Right cardiac atrium (tissue), 5 donors: ENCODE data around the gene VPS25. TPM values are rescaled to one million over a fixed set of nuclear protein-coding genes. Genes with fewer than 3 reads are reported as not detected.
A peak's percentile ranks its signal among the peaks of the same experiment; 100 is the strongest.
"Not testable (repeated sequence)": the region's sequence is repeated elsewhere in the genome, so short reads cannot be mapped to it uniquely, and the experiment has no call there.

Source experiments
- ATAC-seq, 2 donors: fragments of 200-7000 bp; cut with Tn5 transposase; one replicate each; pipeline versions ENCODE4 v1.8.0 to v1.9.1; 2020; ENCODE audit warnings: moderate library complexity in 2 of 2, mild to moderate bottlenecking in 1 of 2
- DNase-seq, 3 donors: peaks; one replicate each; pipeline ENCODE4 v3.0.0-alpha.2; 2020
- H3K27ac ChIP-seq: one replicate; pipeline ENCODE4 v1.5.1; 2013; ENCODE audit warnings: mild to moderate bottlenecking, low read length, control low read depth, moderate library complexity
- H3K27me3 ChIP-seq: one replicate; pipeline ENCODE4 v1.6.1; 2013; ENCODE audit not compliant: control insufficient read depth, insufficient read depth
- H3K4me1 ChIP-seq: one replicate; pipeline ENCODE4 v1.6.1; 2013; ENCODE audit warnings: low read length; ENCODE audit not compliant: control insufficient read depth, insufficient read depth
- H3K4me3 ChIP-seq: one replicate; pipeline ENCODE4 v1.5.1; 2013; ENCODE audit warnings: low read length, control low read depth
- H3K9me3 ChIP-seq: one replicate; pipeline ENCODE4 v1.6.1; 2013; ENCODE audit warnings: low read length; ENCODE audit not compliant: control insufficient read depth
- WGBS: extraction: QIAGEN DNeasy Blood & Tissue Kit; methylation state at CpG from one replicate; pipeline ENCODE4 v1.1.7; 2013; 5-methylcytosine and 5-hydroxymethylcytosine counted together
- intact Hi-C, 4 donors: fragments of 100-400 bp; cut with DNase I; formaldehyde crosslinking; loops; one replicate each; pipeline versions ENCODE4 v1.11.0 to v1.14.0; 2022 to 2023
- polyA plus RNA-seq: library from polyadenylated mRNA; stranded (reverse); fragments of 200-250 nt; gene quantifications from one replicate; pipeline ENCODE4 v1.2.3, GENCODE V29; 2013
- total RNA-seq, 4 donors: library from RNA; stranded (reverse); fragmentation: NEBNext Ultra II Directional; extraction: Animal tissue kit (Norgen Biotek cat#: 25700); gene quantifications; one replicate each; pipeline ENCODE4 v1.2.1, GENCODE V29; 2021
- donor health status: healthy with polysubstance abuse.
- donor health status: DM: no; HTN: yes; CAD: no.
- donor health status: DM: no; HTN: no; CAD: no.
- donor health status: DM: no; HTN: yes; CAD: no; lungs with severe emphysema.
- donor health status: DM: yes; HTN: yes; CAD: no.

The VPS25 gene
- total and polyA plus RNA-seq, 5 donors = 32.0 to 42.7 (median 33.8) TPM

DNA sequence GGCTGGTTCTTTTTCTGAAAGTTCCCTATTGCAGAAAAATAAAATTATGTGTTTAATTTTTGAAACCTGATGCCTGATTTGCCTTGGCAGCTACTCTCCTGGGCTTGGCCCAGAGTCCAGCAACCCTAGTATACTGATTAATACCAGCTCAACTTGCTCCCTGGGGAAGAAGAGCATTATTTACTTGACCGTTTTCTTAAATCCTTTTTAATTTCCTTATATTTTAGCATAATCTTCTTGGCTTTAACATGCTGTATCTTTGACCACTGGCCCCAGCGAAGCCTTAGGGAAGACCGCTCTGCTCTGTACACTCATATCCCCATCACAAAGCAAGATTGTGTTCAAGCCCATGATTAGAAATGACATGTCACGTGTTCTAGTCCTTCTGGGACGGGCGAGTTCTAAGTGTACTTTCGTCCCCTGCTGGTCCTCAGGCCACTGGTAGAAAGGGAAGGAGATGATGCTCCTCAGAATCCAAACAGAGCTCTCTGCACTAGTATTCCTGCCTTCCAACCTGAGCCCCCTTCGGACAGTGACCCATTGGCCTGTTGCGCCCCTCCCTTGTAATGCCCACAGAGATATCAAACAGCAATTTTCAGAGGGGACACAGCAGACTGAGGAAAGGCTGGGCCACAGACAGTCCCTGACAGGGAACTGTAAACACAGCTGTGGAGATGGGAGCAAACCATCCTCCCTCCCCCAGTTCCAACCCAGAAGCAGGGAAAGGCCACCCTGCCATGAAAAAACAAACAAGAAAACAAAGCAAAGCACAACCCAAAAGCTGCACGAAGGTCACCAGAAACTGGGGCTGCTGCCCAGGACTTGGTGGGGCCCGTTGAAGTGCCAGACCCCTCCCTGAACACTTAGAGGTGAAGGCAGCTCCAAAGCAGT is 24.1 kb upstream of the VPS25 start:
- Histone ChIP-seq H3K4me3 (no peak overlapping the region), H3K4me1 (peaks cover 7% of the 10 kb centered on the region), H3K9me3 (no peaks in the 10 kb centered on the region), H3K27ac (peak overlapping the region; percentile 65), H3K27me3 (no peaks in the 10 kb centered on the region)
- 48% methylated on average over 11 of the region's 11 CpGs for WGBS
- DNase-seq = peak; percentile 17 to 85 (median 62)
- ATAC-seq = peak in 1 of 2 donors; percentile 53
- intact Hi-C loops = no loop called here

DNA sequence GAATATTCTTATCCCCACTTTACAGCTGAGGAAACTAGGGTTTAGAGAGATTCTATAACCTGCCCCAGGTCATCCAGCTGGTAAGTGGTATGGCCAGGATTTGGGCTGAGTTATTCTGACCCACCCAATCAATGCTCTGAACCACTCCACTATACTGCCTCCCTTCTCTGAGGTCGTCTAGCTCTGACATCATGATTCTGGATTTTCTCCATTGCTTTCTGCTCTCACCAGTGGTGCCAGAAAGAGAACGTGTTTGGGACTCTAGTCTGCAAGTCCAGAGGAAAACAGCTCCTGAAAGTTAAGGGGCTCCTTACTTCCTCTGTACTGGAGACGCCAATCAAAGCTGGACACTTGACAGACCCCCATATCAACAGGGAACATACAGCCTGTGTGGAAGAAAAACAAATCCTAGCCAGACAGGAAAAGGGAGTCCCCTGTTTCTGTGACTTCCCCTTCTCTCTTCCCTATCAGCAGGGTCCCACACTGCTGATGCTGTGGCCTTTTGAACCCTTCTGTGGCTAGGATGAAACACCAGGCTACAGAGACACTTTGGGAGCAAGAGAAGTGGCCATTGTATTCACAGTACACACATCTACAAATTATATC is 22.4 kb upstream of the VPS25 start:
- Histone ChIP-seq H3K4me1 (peaks cover 7% of the 10 kb centered on the region), H3K27me3 (no peaks in the 10 kb centered on the region), H3K4me3 (no peak overlapping the region), H3K27ac (peak overlapping the region; percentile 98), H3K9me3 (no peaks in the 10 kb centered on the region)
- ATAC-seq (peak; percentile 64 to 85), DNase-seq (no peak)
- intact Hi-C loops = no loop called here
- 20% methylated on average over 3 of the region's 3 CpGs for WGBS

DNA sequence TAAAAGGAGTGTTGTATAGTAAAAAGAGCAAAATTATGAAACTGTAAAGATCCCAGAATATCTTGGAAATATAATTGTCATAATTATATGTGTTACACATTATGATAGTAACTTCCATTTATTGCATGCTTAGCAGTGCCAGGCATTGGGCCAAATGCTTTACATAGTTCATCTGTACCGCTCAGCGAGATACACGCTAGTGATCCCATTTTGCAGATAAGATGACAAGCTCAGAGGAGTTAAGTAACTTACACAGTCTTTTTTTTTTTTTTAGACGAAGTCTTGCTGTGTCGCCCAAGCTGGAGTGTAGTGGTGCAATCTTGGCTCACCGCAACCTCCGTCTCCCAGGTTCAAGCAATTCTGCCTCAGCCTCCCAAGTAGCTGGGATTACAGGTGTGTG is 21.6 kb upstream of the VPS25 start:
- ATAC-seq (no peak), DNase-seq (no peak)
- Histone ChIP-seq H3K9me3 (no peaks in the 10 kb centered on the region), H3K4me3 (no peak overlapping the region), H3K27ac (no peak overlapping the region), H3K27me3 (no peaks in the 10 kb centered on the region), H3K4me1 (peaks cover 7% of the 10 kb centered on the region)
- intact Hi-C loops = no loop called here
- WGBS = 44% methylated on average over 7 of the region's 7 CpGs

DNA sequence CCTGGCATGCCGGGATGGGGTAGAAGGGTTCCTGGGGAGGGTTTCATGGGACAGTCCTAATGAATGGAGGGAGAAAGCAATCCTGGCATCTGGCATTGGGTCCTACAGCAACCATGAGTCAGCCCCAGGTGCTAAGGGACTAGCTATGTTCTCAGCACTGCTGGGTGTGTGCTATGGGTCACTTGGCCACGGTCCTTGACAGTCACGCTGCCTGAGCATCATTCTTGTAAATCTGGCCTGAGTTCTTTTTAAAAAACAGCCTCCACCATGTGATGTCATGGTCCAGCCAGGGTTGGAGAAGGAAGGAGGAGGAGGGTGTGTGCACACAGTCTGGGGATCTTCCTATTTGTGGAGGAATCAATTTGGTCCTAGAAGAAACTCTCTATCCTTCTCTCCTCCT is 18.5 kb upstream of the VPS25 start:
- DNase-seq (peak; percentile 80 to 87 (median 82)), ATAC-seq (peak; percentile 73 to 80)
- H3K27ac ChIP-seq = no peak overlapping the region
- H3K27me3 ChIP-seq = no peaks in the 10 kb centered on the region
- intact Hi-C loops = no loop called here
- no peak overlapping the region for H3K4me3 ChIP-seq
- 48% methylated on average over 3 of the region's 3 CpGs for WGBS
- no peaks in the 10 kb centered on the region for H3K9me3 ChIP-seq
- H3K4me1 ChIP-seq = peaks cover 5% of the 10 kb centered on the region

DNA sequence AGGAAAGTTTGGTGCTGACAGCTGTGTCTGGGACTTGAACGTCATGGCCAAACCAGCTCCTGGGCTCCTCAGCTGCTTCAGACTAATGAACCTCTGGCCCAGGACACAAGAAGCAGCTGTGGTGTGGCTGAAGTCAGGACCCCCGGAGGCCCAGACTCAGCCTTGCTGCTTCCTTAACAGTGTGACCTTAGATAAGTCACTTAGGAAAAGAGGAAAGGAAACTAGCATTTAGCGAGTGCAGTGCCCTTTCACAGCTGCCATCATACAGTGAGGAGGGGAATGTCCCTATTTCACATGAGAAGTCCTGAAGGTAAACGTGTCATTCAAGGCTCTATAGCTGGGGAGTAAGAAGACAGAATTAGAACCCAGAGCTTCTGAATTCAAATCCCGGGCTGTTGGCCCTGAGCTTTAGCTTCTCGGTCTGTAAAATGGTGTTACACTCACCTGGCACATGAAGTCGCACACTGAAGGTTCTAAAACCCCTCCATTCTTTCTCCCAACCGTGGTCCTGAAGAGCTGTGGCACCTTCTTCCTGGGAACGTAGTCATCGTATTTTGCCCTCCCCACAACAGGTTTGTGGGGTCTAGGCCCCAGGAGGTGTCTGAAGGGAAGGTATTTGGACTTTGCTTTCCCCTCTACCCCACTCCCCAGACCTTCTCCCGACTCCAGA is 13.1 kb upstream of the VPS25 start:
- intact Hi-C loops = loop anchor here (5.0 to 10.0 kb wide), 3 partner anchors 38 to 175 kb away; no protein-coding TSS in a partner anchor

DNA sequence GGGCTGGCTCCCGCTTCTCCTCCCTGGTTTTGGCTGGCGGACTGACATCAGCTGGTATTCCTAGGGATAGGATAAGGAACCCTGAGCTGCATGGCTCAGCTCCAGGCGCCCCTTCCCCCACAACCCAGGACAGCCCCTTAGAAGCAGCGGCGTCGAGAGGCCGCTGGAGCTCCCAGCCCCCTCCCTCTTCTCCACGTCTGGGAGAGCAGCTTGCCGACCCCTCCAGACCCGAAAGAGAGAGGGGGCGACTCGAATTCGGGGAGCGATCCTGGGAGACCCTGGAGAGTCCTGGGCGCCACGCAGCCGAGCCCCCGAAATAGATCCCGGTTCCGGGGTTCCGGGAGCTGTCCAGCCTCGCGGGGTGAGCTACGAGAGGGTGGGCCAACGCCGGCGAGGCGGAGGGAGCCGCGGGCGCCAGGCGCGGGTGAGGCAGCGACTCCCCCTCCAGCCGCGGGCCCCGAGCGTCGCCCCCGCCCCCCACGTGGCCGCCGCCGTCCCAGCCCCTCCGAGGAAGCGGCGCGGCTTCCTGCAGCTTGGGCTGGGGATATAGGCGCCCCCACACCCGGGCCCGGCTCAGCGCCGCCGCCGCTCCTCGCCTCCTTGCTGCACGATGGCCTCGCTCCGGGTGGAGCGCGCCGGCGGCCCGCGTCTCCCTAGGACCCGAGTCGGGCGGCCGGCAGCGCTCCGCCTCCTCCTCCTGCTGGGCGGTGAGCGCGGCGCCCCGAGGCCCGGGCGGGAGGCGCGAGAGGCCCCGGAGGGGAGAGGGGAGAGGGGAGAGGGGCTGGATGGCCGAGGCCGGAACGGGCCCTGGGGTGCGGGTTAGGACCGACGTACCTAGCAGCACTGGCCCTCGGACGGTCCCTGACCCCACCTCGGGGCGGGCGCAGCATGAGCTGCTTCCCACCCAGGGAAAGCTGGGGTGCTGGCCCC is 12.3 kb upstream of the VPS25 start, which contains the start of gene RAMP2:
Gene RAMP2, plus strand, starts transcription at position 576 of the 930 bp plus-strand sequence. Its CDS starts 35 bp downstream, at position 611.
- DNase-seq (peak; percentile 50 to 83 (median 82)), ATAC-seq (peak; percentile 62 to 69)
- Histone ChIP-seq H3K4me1 (peaks cover 2% of the 10 kb centered on the region), H3K27me3 (no peaks in the 10 kb centered on the region), H3K27ac (peak within 1 kb of the TSS; percentile 31), H3K4me3 (peak within 1 kb of the TSS; percentile 58), H3K9me3 (no peaks in the 10 kb centered on the region)
- intact Hi-C loops = loop anchor here (5.0 to 10.0 kb wide), 3 partner anchors 39 to 176 kb away; no protein-coding TSS in a partner anchor
- WGBS = 2% methylated on average over 86 of the region's 92 CpGs

More for the DNA sequence above, 13.1 kb upstream of the VPS25 start:
- H3K9me3 ChIP-seq = no peaks in the 10 kb centered on the region
- no peak for ATAC-seq
- H3K27me3 ChIP-seq = no peaks in the 10 kb centered on the region
- no peak for DNase-seq
- 39% methylated on average over 11 of the region's 11 CpGs for WGBS
- H3K27ac ChIP-seq = peak overlapping the region; percentile 32
- H3K4me1 ChIP-seq = peaks cover 2% of the 10 kb centered on the region
- peak overlapping the region; percentile 58 for H3K4me3 ChIP-seq

DNA sequence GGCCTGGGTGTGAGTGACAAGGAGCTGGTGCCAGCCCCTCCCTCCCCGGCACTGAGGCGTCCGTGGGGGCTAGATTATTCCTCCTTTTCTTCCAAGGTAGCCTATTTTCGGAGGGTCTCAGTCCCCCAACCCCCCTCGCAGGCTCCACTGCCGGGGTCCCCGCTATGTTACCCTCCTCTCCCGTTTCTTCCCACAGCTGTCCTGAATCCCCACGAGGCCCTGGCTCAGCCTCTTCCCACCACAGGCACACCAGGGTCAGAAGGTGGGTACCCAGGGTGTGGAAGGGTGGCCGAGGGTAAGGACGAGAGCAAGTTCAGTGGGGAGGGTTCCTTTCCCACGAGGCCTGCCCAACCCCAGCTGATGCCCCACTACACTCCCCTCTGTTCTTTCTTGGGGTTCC is 11.6 kb upstream of the VPS25 start:
- intact Hi-C loops = loop anchor here (5.0 to 10.0 kb wide), 3 partner anchors 39 to 177 kb away; no protein-coding TSS in a partner anchor
- H3K4me3 ChIP-seq = peak overlapping the region; percentile 58
- no peak for DNase-seq

DNA sequence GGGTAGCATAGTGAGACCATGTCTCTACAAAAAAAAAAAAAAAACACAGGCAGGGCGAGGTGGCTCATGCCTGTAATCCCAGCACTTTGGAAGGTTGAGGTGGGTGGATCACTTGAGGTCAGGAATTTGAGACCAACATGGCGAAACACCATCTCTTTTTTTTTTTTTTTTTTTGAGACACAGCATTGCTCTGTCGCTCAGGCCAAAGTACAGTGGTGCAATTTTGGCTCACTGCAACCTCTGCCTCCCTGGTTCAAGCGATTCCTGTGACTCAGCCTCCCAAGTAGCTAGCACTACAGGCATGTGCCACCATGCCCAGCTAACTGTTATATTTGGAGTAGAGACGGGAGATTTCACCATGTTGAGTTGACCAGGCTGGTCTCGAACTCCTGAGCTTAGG is 7.1 kb upstream of the VPS25 start:
- Histone ChIP-seq H3K4me1 (no peaks in the 10 kb centered on the region), H3K27ac (no peak overlapping the region), H3K27me3 (no peaks in the 10 kb centered on the region), H3K4me3 (no peak overlapping the region), H3K9me3 (no peaks in the 10 kb centered on the region)
- DNase-seq (no peak), ATAC-seq (no peak)
- intact Hi-C loops = loop anchor here in 2 of 4 donors (10.0 kb wide), 2 partner anchors 51 to 181 kb away; no protein-coding TSS in a partner anchor
- WGBS = 80% methylated on average over 6 of the region's 6 CpGs

More for the DNA sequence above, 11.6 kb upstream of the VPS25 start:
- no peak for ATAC-seq
- no peaks in the 10 kb centered on the region for H3K27me3 ChIP-seq
- WGBS = 33% methylated on average over 12 of the region's 12 CpGs
- H3K27ac ChIP-seq = peak overlapping the region; percentile 31
- H3K9me3 ChIP-seq = no peaks in the 10 kb centered on the region
- H3K4me1 ChIP-seq = peaks cover 2% of the 10 kb centered on the region

DNA sequence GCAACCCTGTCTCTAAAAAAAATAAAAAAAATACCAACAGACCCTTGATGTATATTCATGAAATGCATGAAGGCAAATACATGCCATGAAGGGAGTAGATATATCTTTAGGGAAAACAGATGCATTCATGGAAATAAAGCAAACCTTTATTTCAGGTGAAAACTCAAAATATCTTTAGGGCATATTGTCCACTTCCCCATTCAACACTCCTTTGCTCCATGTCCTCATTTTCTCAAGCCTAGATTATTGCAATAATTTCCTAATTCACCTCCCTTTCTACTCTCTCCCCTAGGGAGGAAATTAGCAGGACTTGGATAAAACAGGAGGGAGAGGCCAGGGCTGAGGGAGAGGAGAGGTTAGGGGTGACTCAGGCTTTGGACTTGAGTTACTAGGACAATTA is 5.7 kb upstream of the VPS25 start:
- ATAC-seq = no peak
- H3K27me3 ChIP-seq = no peaks in the 10 kb centered on the region
- H3K27ac ChIP-seq = no peak overlapping the region
- intact Hi-C loops = loop anchor here in 2 of 4 donors (10.0 kb wide), 2 partner anchors 53 to 183 kb away; no protein-coding TSS in a partner anchor
- H3K4me3 ChIP-seq = no peak overlapping the region
- DNase-seq = no peak
- H3K9me3 ChIP-seq = no peaks in the 10 kb centered on the region
- H3K4me1 ChIP-seq = no peaks in the 10 kb centered on the region

DNA sequence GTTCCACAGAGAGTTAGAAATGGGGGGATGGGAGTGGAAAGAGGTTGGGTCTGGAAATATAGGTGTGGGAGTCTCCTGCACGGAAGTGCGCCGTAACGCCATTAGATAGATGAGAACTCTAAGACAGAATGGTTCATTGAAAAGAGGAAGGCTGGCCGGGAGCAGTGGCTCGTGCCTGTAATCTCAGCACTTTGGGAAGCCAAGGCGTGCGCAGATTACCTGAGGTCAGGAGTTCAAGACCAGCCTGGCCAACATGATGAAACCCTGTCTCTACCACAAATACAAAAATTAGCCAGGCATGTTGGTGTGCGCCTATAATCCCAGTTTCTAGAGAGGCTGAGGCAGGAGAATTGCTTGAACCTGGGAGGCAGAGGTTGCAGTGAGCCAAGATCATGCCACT is 5.2 kb upstream of the VPS25 start:
- ATAC-seq, H3K27me3 ChIP-seq, DNase-seq, H3K9me3 ChIP-seq, H3K4me1 ChIP-seq, H3K4me3 ChIP-seq, H3K27ac ChIP-seq: not testable (repeated sequence)
- 54% methylated on average over 9 of the region's 9 CpGs for WGBS
- intact Hi-C loops = loop anchor here in 2 of 4 donors (10.0 kb wide), 2 partner anchors 53 to 183 kb away; no protein-coding TSS in a partner anchor
